ENCODE results near the gene WNT9B. TPM values are rescaled to one million over a fixed set of nuclear protein-coding genes. Genes with fewer than 3 reads are reported as not detected.
A peak's percentile ranks its signal among the peaks of the same experiment; 100 is the strongest.

WNT9B gene
- total and polyA plus RNA-seq, 5 donors from 2014 or later: not detected

DNA sequence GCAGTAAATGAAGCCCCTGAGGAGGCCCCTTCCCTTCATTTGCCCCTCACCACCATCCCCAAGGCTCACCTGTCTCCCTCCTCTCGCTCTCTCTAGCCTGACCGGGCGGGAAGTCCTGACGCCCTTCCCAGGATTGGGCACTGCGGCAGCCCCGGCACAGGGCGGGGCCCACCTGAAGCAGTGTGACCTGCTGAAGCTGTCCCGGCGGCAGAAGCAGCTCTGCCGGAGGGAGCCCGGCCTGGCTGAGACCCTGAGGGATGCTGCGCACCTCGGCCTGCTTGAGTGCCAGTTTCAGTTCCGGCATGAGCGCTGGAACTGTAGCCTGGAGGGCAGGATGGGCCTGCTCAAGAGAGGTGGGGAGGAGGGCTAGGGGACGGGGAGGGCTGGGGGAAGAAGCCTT is 21.0 kb downstream of the WNT9B start:
- ATAC-seq (ENCODE audit: low read depth in 2 of 2) (no peak), DNase-seq (no peak)
- Histone ChIP-seq H3K4me3 (ENCODE audit: low read depth, low read length) (no peak overlapping the region), H3K4me1 (ENCODE audit: control insufficient read depth, insufficient read depth, low read length, poor library complexity, severe bottlenecking) (no peaks in the 10 kb centered on the region), H3K36me3 (ENCODE audit: control insufficient read depth, insufficient read depth, low read length) (no peaks in the 10 kb centered on the region), H3K27me3 (ENCODE audit: control insufficient read depth, insufficient read depth, low read length) (no peaks in the 10 kb centered on the region), H3K27ac (ENCODE audit: insufficient read depth, low read length, poor library complexity, severe bottlenecking) (no peak overlapping the region), H3K9me3 (ENCODE audit: control insufficient read depth in 2 of 2, low read length in 2 of 2) (no peaks in the 10 kb centered on the region)
- peaks cover 10% of the 10 kb centered on the region for H3K27me3 Mint-ChIP-seq
- no peak overlapping the region for H3K4me3 Mint-ChIP-seq
- no peaks in the 10 kb centered on the region for H3K36me3 Mint-ChIP-seq
- no peaks in the 10 kb centered on the region for H3K9me3 Mint-ChIP-seq
- H3K4me1 Mint-ChIP-seq: no peaks in the 10 kb centered on the region
- no peak overlapping the region for H3K27ac Mint-ChIP-seq

DNA sequence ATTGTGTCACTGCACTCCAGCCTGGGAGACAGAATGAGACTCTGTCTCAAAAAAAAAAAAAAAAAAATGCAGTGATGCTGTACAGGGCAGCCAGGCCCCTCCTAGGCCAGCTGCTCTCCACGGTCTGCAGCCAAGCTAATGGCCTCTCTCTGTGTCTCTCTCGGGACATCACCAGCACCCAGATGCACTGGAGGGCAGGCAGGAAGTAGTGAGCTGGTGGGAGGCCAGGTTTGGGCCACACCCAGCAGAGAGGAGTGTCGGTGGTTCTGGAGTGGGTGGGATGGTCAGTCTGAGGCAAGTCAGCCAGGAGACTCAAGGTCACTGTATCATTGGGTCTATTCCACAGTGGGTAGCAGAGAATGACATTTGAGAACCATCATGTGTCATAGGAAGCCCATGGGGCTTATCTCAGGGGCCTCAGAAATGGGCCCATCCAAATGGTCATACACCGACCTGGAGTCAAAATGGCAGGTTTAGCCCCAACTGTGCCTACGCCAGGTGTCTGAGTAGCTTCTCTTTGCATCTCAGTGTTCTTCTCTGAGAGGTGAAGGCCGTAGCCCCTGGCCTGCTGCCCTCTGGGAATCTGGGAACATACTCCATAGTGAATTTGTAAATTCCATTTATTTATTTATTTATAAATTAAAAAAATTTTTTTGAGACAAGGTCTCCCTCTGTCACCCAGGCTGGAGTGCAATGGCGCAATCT is 22.7 kb downstream of the WNT9B start:
- Histone ChIP-seq H3K9me3 (ENCODE audit: control insufficient read depth in 2 of 2, low read length in 2 of 2) (no peaks in the 10 kb centered on the region), H3K27me3 (ENCODE audit: control insufficient read depth, insufficient read depth, low read length) (no peaks in the 10 kb centered on the region), H3K4me1 (ENCODE audit: control insufficient read depth, insufficient read depth, low read length, poor library complexity, severe bottlenecking) (no peaks in the 10 kb centered on the region), H3K27ac (ENCODE audit: insufficient read depth, low read length, poor library complexity, severe bottlenecking) (no peak overlapping the region), H3K4me3 (ENCODE audit: low read depth, low read length) (no peak overlapping the region), H3K36me3 (ENCODE audit: control insufficient read depth, insufficient read depth, low read length) (no peaks in the 10 kb centered on the region)
- Mint-ChIP-seq H3K4me1 (no peaks in the 10 kb centered on the region), H3K27me3 (peaks cover 4% of the 10 kb centered on the region), H3K4me3 (no peak overlapping the region), H3K36me3 (no peaks in the 10 kb centered on the region), H3K9me3 (no peaks in the 10 kb centered on the region), H3K27ac (peak overlapping the region in 1 of 3 donors; percentile 56)
- DNase-seq (no peak), ATAC-seq (ENCODE audit: low read depth in 2 of 2) (no peak)

DNA sequence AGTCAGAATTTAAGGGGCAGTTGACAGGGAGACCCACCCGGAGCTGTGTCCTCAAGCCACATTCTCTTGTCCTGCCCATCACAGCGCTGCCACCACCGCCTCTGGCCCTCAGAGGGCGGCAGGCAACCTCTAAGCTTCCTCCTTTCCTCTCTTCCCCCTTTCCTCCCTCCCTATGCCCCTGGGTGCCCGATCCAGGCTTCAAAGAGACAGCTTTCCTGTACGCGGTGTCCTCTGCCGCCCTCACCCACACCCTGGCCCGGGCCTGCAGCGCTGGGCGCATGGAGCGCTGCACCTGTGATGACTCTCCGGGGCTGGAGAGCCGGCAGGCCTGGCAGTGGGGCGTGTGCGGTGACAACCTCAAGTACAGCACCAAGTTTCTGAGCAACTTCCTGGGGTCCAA is 23.5 kb downstream of the WNT9B start:
- Histone ChIP-seq H3K27me3 (ENCODE audit: control insufficient read depth, insufficient read depth, low read length) (no peaks in the 10 kb centered on the region), H3K4me1 (ENCODE audit: control insufficient read depth, insufficient read depth, low read length, poor library complexity, severe bottlenecking) (no peaks in the 10 kb centered on the region), H3K9me3 (ENCODE audit: control insufficient read depth in 2 of 2, low read length in 2 of 2) (no peaks in the 10 kb centered on the region), H3K36me3 (ENCODE audit: control insufficient read depth, insufficient read depth, low read length) (no peaks in the 10 kb centered on the region), H3K4me3 (ENCODE audit: low read depth, low read length) (no peak overlapping the region), H3K27ac (ENCODE audit: insufficient read depth, low read length, poor library complexity, severe bottlenecking) (no peak overlapping the region)
- Mint-ChIP-seq H3K4me1 (no peaks in the 10 kb centered on the region), H3K27me3 (no peaks in the 10 kb centered on the region), H3K9me3 (peaks cover 0 to under 1% (median 0%) of the 10 kb centered on the region in 7 donors), H3K36me3 (no peaks in the 10 kb centered on the region), H3K27ac (no peak overlapping the region), H3K4me3 (no peak overlapping the region)
- ATAC-seq (ENCODE audit: low read depth in 2 of 2): no peak
- DNase-seq: no peak

DNA sequence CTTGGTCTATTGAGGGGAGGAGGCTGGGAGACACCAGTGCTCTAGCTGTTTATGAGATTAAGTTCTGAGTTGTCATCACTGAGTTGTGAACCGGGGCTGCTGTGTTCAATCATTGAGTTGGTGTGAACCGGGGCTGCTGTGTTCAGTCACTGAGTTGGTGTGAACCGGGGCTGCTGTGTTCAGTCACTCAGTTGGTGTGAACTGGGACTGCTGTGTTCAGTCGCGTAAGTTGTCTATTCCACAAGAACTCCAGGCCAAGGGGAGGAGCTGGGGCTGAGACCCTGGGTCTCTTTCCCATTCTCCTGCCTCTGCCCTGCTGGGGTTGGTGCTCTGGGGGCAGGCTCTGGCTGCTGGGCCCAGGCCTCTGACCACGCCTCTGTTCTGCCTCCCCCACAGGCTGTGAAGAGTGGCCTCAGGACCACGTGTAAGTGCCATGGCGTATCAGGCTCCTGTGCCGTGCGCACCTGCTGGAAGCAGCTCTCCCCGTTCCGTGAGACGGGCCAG is 24.5 kb downstream of the WNT9B start:
- no peak overlapping the region for H3K27ac ChIP-seq (ENCODE audit: insufficient read depth, low read length, poor library complexity, severe bottlenecking)
- H3K4me1 ChIP-seq (ENCODE audit: control insufficient read depth, insufficient read depth, low read length, poor library complexity, severe bottlenecking): no peaks in the 10 kb centered on the region
- no peaks in the 10 kb centered on the region for H3K36me3 Mint-ChIP-seq
- no peaks in the 10 kb centered on the region for H3K36me3 ChIP-seq (ENCODE audit: control insufficient read depth, insufficient read depth, low read length)
- H3K4me3 ChIP-seq (ENCODE audit: low read depth, low read length): no peak overlapping the region
- no peaks in the 10 kb centered on the region for H3K4me1 Mint-ChIP-seq
- H3K27me3 Mint-ChIP-seq: no peaks in the 10 kb centered on the region
- H3K9me3 ChIP-seq (ENCODE audit: control insufficient read depth in 2 of 2, low read length in 2 of 2): no peaks in the 10 kb centered on the region
- no peak overlapping the region for H3K27ac Mint-ChIP-seq
- no peak for DNase-seq
- H3K9me3 Mint-ChIP-seq: peaks cover 0 to 1% (median 0%) of the 10 kb centered on the region in 7 donors
- H3K4me3 Mint-ChIP-seq: no peak overlapping the region
- no peak for ATAC-seq (ENCODE audit: low read depth in 2 of 2)
- H3K27me3 ChIP-seq (ENCODE audit: control insufficient read depth, insufficient read depth, low read length): no peaks in the 10 kb centered on the region

DNA sequence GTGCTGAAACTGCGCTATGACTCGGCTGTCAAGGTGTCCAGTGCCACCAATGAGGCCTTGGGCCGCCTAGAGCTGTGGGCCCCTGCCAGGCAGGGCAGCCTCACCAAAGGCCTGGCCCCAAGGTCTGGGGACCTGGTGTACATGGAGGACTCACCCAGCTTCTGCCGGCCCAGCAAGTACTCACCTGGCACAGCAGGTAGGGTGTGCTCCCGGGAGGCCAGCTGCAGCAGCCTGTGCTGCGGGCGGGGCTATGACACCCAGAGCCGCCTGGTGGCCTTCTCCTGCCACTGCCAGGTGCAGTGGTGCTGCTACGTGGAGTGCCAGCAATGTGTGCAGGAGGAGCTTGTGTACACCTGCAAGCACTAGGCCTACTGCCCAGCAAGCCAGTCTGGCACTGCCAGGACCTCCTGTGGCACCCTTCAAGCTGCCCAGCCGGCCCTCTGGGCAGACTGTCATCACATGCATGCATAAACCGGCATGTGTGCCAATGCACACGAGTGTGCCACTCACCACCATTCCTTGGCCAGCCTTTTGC is 25.0 kb downstream of the WNT9B start:
- Mint-ChIP-seq H3K36me3 (no peaks in the 10 kb centered on the region), H3K27ac (no peak overlapping the region), H3K4me1 (no peaks in the 10 kb centered on the region), H3K9me3 (peaks cover 0 to 1% (median 0%) of the 10 kb centered on the region in 7 donors), H3K27me3 (no peaks in the 10 kb centered on the region), H3K4me3 (no peak overlapping the region)
- no peak for ATAC-seq (ENCODE audit: low read depth in 2 of 2)
- Histone ChIP-seq H3K36me3 (ENCODE audit: control insufficient read depth, insufficient read depth, low read length) (no peaks in the 10 kb centered on the region), H3K9me3 (ENCODE audit: control insufficient read depth in 2 of 2, low read length in 2 of 2) (no peaks in the 10 kb centered on the region), H3K4me1 (ENCODE audit: control insufficient read depth, insufficient read depth, low read length, poor library complexity, severe bottlenecking) (no peaks in the 10 kb centered on the region), H3K27ac (ENCODE audit: insufficient read depth, low read length, poor library complexity, severe bottlenecking) (no peak overlapping the region), H3K4me3 (ENCODE audit: low read depth, low read length) (no peak overlapping the region), H3K27me3 (ENCODE audit: control insufficient read depth, insufficient read depth, low read length) (no peaks in the 10 kb centered on the region)
- DNase-seq: peak in 1 of 3 donors; percentile 8

DNA sequence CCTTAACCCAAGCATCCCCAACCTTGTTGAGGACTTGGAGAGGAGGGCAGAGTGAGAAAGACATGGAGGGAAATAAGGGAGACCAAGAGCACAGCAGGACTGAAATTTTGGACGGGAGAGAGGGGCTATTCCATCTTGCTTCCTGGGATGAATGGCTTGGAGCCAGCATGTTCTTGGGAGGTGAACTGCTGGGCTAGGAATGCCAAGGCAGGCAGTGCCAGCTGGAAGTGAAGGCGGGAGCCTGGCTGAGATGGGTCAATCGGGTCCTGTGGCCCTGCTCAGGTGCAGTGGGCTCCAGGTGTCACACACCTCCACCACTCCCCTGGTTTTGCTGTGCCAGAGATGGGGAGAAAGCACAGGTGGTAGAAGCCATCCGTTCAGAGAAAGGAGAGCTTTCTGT is 25.5 kb downstream of the WNT9B start:
- DNase-seq: no peak
- Histone ChIP-seq H3K4me1 (ENCODE audit: control insufficient read depth, insufficient read depth, low read length, poor library complexity, severe bottlenecking) (no peaks in the 10 kb centered on the region), H3K27me3 (ENCODE audit: control insufficient read depth, insufficient read depth, low read length) (no peaks in the 10 kb centered on the region), H3K4me3 (ENCODE audit: low read depth, low read length) (no peak overlapping the region), H3K36me3 (ENCODE audit: control insufficient read depth, insufficient read depth, low read length) (no peaks in the 10 kb centered on the region), H3K27ac (ENCODE audit: insufficient read depth, low read length, poor library complexity, severe bottlenecking) (no peak overlapping the region), H3K9me3 (ENCODE audit: control insufficient read depth in 2 of 2, low read length in 2 of 2) (no peaks in the 10 kb centered on the region)
- no peaks in the 10 kb centered on the region for H3K36me3 Mint-ChIP-seq
- no peak for ATAC-seq (ENCODE audit: low read depth in 2 of 2)
- no peaks in the 10 kb centered on the region for H3K27me3 Mint-ChIP-seq
- H3K9me3 Mint-ChIP-seq: peaks cover 0 to 1% (median 0%) of the 10 kb centered on the region in 7 donors
- H3K27ac Mint-ChIP-seq: no peak overlapping the region
- H3K4me1 Mint-ChIP-seq: no peaks in the 10 kb centered on the region
- H3K4me3 Mint-ChIP-seq: no peak overlapping the region

DNA sequence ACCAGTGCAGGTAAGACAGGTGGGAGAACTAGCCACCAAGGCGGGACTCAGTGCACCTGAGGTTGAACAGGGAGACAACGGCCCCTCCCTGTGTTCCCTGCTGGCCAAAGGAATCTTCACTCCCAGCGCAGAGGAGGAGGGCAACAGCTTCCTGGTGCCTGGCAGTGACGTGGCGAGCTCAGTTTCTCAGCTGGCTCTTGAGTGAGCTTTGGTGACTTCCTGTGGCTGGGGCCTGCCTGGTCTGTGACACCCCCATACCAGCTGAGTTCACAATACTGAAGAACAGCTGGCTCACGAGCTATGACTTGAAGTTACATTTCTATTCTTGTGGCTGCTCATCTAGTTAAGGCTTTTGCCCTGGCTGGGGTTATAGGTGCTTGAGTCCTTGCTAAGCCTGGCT is 26.1 kb downstream of the WNT9B start:
- H3K4me3 Mint-ChIP-seq: no peak overlapping the region
- H3K9me3 Mint-ChIP-seq: peaks cover 0 to 1% (median 0%) of the 10 kb centered on the region in 7 donors
- H3K36me3 ChIP-seq (ENCODE audit: control insufficient read depth, insufficient read depth, low read length): no peaks in the 10 kb centered on the region
- no peaks in the 10 kb centered on the region for H3K9me3 ChIP-seq (ENCODE audit: control insufficient read depth in 2 of 2, low read length in 2 of 2)
- no peaks in the 10 kb centered on the region for H3K4me1 Mint-ChIP-seq
- H3K36me3 Mint-ChIP-seq: no peaks in the 10 kb centered on the region
- ATAC-seq (ENCODE audit: low read depth in 2 of 2) (no peak), DNase-seq (peak in 1 of 3 donors; percentile 10)
- H3K4me3 ChIP-seq (ENCODE audit: low read depth, low read length): no peak overlapping the region
- no peak overlapping the region for H3K27ac ChIP-seq (ENCODE audit: insufficient read depth, low read length, poor library complexity, severe bottlenecking)
- H3K27ac Mint-ChIP-seq: no peak overlapping the region
- no peaks in the 10 kb centered on the region for H3K27me3 Mint-ChIP-seq
- H3K4me1 ChIP-seq (ENCODE audit: control insufficient read depth, insufficient read depth, low read length, poor library complexity, severe bottlenecking): no peaks in the 10 kb centered on the region
- no peaks in the 10 kb centered on the region for H3K27me3 ChIP-seq (ENCODE audit: control insufficient read depth, insufficient read depth, low read length)

DNA sequence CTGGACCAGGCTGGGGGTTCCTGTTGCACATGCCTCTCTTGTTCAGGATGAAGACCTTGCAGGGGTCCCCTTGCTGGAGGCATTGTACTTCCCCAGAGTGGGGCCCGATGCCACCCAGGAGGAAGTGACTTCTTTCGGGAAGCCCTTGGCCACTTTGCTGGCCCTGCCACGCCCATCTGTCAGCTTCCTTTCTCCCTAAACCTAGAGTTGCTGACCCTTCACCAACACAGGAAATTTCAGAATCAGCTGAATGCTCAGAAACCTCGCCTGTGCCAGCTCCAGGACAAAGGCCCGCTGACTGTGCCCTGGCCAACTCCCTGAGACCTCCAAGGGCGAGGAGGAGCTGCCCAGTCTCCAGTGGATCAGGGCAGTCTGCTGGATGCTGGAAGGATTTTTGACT is 26.7 kb downstream of the WNT9B start:
- Histone ChIP-seq H3K4me1 (ENCODE audit: control insufficient read depth, insufficient read depth, low read length, poor library complexity, severe bottlenecking) (no peaks in the 10 kb centered on the region), H3K36me3 (ENCODE audit: control insufficient read depth, insufficient read depth, low read length) (no peaks in the 10 kb centered on the region), H3K4me3 (ENCODE audit: low read depth, low read length) (no peak overlapping the region), H3K27me3 (ENCODE audit: control insufficient read depth, insufficient read depth, low read length) (no peaks in the 10 kb centered on the region), H3K9me3 (ENCODE audit: control insufficient read depth in 2 of 2, low read length in 2 of 2) (no peaks in the 10 kb centered on the region), H3K27ac (ENCODE audit: insufficient read depth, low read length, poor library complexity, severe bottlenecking) (no peak overlapping the region)
- DNase-seq (no peak), ATAC-seq (ENCODE audit: low read depth in 2 of 2) (no peak)
- H3K4me1 Mint-ChIP-seq: no peaks in the 10 kb centered on the region
- H3K36me3 Mint-ChIP-seq: no peaks in the 10 kb centered on the region
- H3K27ac Mint-ChIP-seq: no peak overlapping the region
- no peaks in the 10 kb centered on the region for H3K27me3 Mint-ChIP-seq
- H3K4me3 Mint-ChIP-seq: no peak overlapping the region
- peaks cover 0 to 1% (median 0%) of the 10 kb centered on the region in 7 donors for H3K9me3 Mint-ChIP-seq

All from CD4-positive, CD25-positive, alpha-beta regulatory T cell (primary cell).